Measurements from ENCODE around the gene FNDC3B.

The FNDC3B gene

DNA sequence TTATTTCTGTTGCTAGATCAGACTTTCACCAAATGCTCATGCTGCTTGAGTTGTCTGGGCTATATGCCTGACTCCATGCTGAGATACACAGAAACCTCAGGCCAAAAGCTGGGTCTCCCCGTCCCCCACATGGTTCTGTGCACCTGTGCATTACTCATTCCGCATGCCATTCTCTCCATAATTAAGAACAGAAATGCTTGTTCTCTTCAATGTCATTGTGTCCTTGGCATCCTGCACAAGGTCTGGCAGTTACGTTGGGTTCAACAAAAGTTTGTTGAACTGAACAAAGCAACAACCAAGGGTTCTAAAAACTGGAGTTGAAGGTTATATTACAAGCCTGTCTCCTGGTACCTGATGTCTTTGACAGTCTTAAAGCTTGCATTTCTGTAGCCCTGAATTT is 177.5 kb downstream of the FNDC3B start:
- Histone ChIP-seq H4K20me1 (ENCODE audit: insufficient read depth, low read length, poor library complexity, severe bottlenecking) (peaks cover 3% of the 10 kb centered on the region), H3K79me2 (ENCODE audit: insufficient read depth, low read length) (no peaks in the 10 kb centered on the region)

DNA sequence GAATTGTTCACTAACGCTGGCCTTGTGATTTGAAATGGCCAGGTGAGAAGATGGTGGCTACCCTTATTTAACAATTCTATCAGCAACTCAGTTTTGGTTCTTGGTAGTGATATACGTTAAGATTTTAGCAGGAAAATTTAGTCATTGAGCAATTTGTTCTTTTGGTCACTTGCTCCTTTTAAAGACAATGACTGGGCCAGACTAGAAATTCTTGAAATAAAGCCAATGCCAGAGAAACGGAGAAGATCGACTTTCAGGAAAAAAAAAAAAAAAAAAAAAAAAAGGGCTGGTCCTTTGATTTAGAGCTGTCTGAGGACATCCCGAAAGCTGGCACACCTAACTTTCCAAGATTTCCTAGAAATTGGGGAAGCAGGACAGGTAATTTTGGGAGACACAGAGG is 178.5 kb downstream of the FNDC3B start:
- Histone ChIP-seq H3K4me3 (ENCODE audit: low read length, poor library complexity, severe bottlenecking) (no peak overlapping the region), H3K36me3 (ENCODE audit: insufficient read depth, low read length) (no peaks in the 10 kb centered on the region), H3K79me2 (ENCODE audit: insufficient read depth, low read length) (no peaks in the 10 kb centered on the region), H3K9me2 (replicated peaks; ENCODE audit: low read depth, low read length) (no peaks in the 10 kb centered on the region), H4K20me1 (ENCODE audit: insufficient read depth, low read length, poor library complexity, severe bottlenecking) (peaks cover 3% of the 10 kb centered on the region), H3K4me1 (ENCODE audit: insufficient read depth, low read length, poor library complexity, severe bottlenecking) (peaks cover 13% of the 10 kb centered on the region), H3K27me3 (ENCODE audit: insufficient read depth, low read length, poor library complexity, severe bottlenecking) (no peaks in the 10 kb centered on the region), H2AFZ (ENCODE audit: low read length) (no peak overlapping the region), H3F3A (ENCODE audit: low read depth) (no peaks in the 10 kb centered on the region), H3K4me2 (ENCODE audit: low read depth, low read length, poor library complexity, severe bottlenecking) (no peak overlapping the region), H3K9me3 (ENCODE audit: insufficient read depth, low read depth, low read length) (no peaks in the 10 kb centered on the region), H3K9ac (ENCODE audit: low read depth, low read length, poor library complexity, severe bottlenecking) (no peak overlapping the region)
- no peak for TF ChIP-seq EZH2phosphoT487 (IDR thresholded peaks at IDR 0.05; ENCODE audit: borderline replicate concordance)
- TF ChIP-seq, protein P1, sequence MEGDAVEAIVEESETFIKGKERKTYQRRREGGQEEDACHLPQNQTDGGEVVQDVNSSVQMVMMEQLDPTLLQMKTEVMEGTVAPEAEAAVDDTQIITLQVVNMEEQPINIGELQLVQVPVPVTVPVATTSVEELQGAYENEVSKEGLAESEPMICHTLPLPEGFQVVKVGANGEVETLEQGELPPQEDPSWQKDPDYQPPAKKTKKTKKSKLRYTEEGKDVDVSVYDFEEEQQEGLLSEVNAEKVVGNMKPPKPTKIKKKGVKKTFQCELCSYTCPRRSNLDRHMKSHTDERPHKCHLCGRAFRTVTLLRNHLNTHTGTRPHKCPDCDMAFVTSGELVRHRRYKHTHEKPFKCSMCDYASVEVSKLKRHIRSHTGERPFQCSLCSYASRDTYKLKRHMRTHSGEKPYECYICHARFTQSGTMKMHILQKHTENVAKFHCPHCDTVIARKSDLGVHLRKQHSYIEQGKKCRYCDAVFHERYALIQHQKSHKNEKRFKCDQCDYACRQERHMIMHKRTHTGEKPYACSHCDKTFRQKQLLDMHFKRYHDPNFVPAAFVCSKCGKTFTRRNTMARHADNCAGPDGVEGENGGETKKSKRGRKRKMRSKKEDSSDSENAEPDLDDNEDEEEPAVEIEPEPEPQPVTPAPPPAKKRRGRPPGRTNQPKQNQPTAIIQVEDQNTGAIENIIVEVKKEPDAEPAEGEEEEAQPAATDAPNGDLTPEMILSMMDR (conservative IDR thresholded peaks at IDR 0.05; ENCODE audit: low read length): no peak

More for the DNA sequence above, 177.5 kb downstream of the FNDC3B start:
- H2AFZ ChIP-seq (ENCODE audit: low read length): no peak overlapping the region
- TF ChIP-seq, protein P1 (conservative IDR thresholded peaks at IDR 0.05; ENCODE audit: low read length): no peak
- no peak for TF ChIP-seq EZH2phosphoT487 (IDR thresholded peaks at IDR 0.05; ENCODE audit: borderline replicate concordance)
- no peaks in the 10 kb centered on the region for H3K9me2 ChIP-seq (replicated peaks; ENCODE audit: low read depth, low read length)
- no peaks in the 10 kb centered on the region for H3F3A ChIP-seq (ENCODE audit: low read depth)
- no peaks in the 10 kb centered on the region for H3K36me3 ChIP-seq (ENCODE audit: insufficient read depth, low read length)
- H3K4me2 ChIP-seq (ENCODE audit: low read depth, low read length, poor library complexity, severe bottlenecking): no peak overlapping the region
- H3K4me3 ChIP-seq (ENCODE audit: low read length, poor library complexity, severe bottlenecking): no peak overlapping the region
- no peaks in the 10 kb centered on the region for H3K27me3 ChIP-seq (ENCODE audit: insufficient read depth, low read length, poor library complexity, severe bottlenecking)
- H3K4me1 ChIP-seq (ENCODE audit: insufficient read depth, low read length, poor library complexity, severe bottlenecking): peaks cover 15% of the 10 kb centered on the region
- no peak overlapping the region for H3K9ac ChIP-seq (ENCODE audit: low read depth, low read length, poor library complexity, severe bottlenecking)
- H3K9me3 ChIP-seq (ENCODE audit: insufficient read depth, low read depth, low read length): no peaks in the 10 kb centered on the region

DNA sequence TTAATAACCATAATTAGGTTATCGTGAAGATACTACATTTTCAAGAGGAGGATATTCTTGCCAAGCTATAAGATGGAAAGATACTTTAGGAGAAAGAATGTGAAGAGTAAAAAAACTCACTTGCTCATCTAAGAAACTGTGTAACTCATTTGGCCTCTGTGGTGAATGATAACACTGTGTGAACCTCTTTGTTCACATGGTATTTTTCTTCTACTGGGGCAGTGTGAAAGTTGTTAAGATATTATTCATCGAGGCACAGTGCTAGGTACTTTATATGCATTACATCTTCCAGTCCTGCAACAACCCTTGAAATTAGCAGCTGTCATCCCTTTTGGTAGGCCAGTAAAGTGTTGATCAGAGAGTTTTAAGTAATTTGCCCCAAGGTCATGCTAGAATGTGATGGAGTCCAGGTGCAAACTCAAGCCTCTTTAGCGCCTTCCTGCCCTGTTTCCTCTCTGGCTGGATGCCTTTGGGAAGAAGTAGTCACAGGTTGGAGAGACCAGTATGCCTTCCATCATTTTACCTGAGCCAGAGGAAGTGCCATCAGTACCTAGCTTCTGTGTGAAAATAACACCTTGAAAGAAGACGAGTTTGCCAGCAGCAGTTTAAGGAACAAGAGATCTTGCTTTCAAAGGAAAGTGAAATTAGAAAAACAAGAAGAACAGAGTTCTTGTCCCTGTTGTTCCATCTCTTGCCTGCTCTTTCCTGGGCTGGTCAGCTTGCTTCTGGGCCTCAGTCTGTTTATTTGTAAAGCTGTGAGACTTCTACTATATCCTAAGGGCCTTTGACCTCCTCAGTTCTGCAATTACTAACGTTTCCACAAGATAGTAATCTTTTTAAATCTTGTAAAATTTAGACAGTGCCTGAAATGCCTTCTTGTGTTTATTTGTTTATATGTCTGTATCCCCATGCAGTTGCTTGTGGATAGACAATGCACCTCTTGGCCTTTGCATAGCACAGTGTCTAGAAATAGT is 179.3 kb downstream of the FNDC3B start:
- no peak for TF ChIP-seq EZH2phosphoT487 (IDR thresholded peaks at IDR 0.05; ENCODE audit: borderline replicate concordance)
- H3K4me3 ChIP-seq (ENCODE audit: low read length, poor library complexity, severe bottlenecking): no peak overlapping the region
- peaks cover 5% of the 10 kb centered on the region for H3K4me1 ChIP-seq (ENCODE audit: insufficient read depth, low read length, poor library complexity, severe bottlenecking)
- no peaks in the 10 kb centered on the region for H3F3A ChIP-seq (ENCODE audit: low read depth)
- H3K9me3 ChIP-seq (ENCODE audit: insufficient read depth, low read depth, low read length): no peaks in the 10 kb centered on the region
- no peaks in the 10 kb centered on the region for H3K9me2 ChIP-seq (replicated peaks; ENCODE audit: low read depth, low read length)
- no peak overlapping the region for H3K9ac ChIP-seq (ENCODE audit: low read depth, low read length, poor library complexity, severe bottlenecking)
- H2AFZ ChIP-seq (ENCODE audit: low read length): no peak overlapping the region
- no peaks in the 10 kb centered on the region for H3K79me2 ChIP-seq (ENCODE audit: insufficient read depth, low read length)
- no peaks in the 10 kb centered on the region for H3K27me3 ChIP-seq (ENCODE audit: insufficient read depth, low read length, poor library complexity, severe bottlenecking)
- H3K36me3 ChIP-seq (ENCODE audit: insufficient read depth, low read length): no peaks in the 10 kb centered on the region
- peaks cover 3% of the 10 kb centered on the region for H4K20me1 ChIP-seq (ENCODE audit: insufficient read depth, low read length, poor library complexity, severe bottlenecking)
- H3K4me2 ChIP-seq (ENCODE audit: low read depth, low read length, poor library complexity, severe bottlenecking): no peak overlapping the region

Measured in Loucy (cell line).